C4-2B (cell line): ENCODE measurements around the gene COLGALT1.

Experiments
- CTCF ChIP-seq: fragments of 450-650 bp; conservative IDR thresholded peaks from 2 replicates; pipeline ENCODE4 v1.5.1; 2017; ENCODE audit warnings: mild to moderate bottlenecking
- ZFX ChIP-seq: fragments of 450-650 bp; IDR thresholded peaks from 2 replicates; pipeline ENCODE4 v1.6.1; 2017

GRCh38 chr19:17512574-17512939, 42.9 kb upstream of the COLGALT1 start:
- TF ChIP-seq CTCF (no peak), ZFX (no peak)
